KBM-7 (cell line): ENCODE measurements around the gene MYH14.
"Not testable (repeated sequence)": the region's sequence is repeated elsewhere in the genome, so short reads cannot be mapped to it uniquely, and the experiment has no call there.

ENCODE experiments used
- DNase-seq: peaks from one replicate; pipeline ENCODE4 v3.0.0-alpha.2; 2015
- in situ Hi-C: fragments of 300-500 bp; cut with MboI; formaldehyde crosslinking; loops from 2 replicates; pipeline ENCODE4 v1.14.3; 2020; ENCODE audit warnings: low sequenced_read_pairs, low pct_unique_long_range_greater_than_20kb, mixed read lengths

The MYH14 gene

GRCh38 chr19:50341091-50341564 lies 137.7 kb downstream of the MYH14 start:
- peak; percentile 38 for DNase-seq
- in situ Hi-C loops, result no loop called here

GRCh38 chr19:50344661-50345318 lies 141.4 kb downstream of the MYH14 start:
- in situ Hi-C loops, result no loop called here
- DNase-seq, result peak; percentile 26

GRCh38 chr19:50347089-50347581 lies 143.7 kb downstream of the MYH14 start:
- DNase-seq, in situ Hi-C loops: not testable (repeated sequence)

GRCh38 chr19:50349277-50350057 lies 146.0 kb downstream of the MYH14 start:
- no peak for DNase-seq
- in situ Hi-C loops, result loop anchor here (25.0 kb wide), 1 partner anchor 438 kb away; the partner anchor contains the start of gene ACP4

- DNase-seq, result no peak
- in situ Hi-C loops, result loop anchor here (25.0 kb wide), 1 partner anchor 435 kb away; the partner anchor contains the start of gene ACP4
Measured at GRCh38 chr19:50352242-50352641, 148.8 kb downstream of the MYH14 start.

GRCh38 chr19:50353487-50353880 lies 150.1 kb downstream of the MYH14 start:
- in situ Hi-C loops, result loop anchor here (25.0 kb wide), 1 partner anchor 434 kb away; the partner anchor contains the start of gene ACP4
- DNase-seq, result not testable (repeated sequence)

- in situ Hi-C loops, result loop anchor here (25.0 kb wide), 1 partner anchor 431 kb away; the partner anchor contains the start of gene ACP4
Measured at GRCh38 chr19:50356691-50357177, 153.3 kb downstream of the MYH14 start.

GRCh38 chr19:50357178-50358100 lies 154.0 kb downstream of the MYH14 start:
- in situ Hi-C loops, result loop anchor here (25.0 kb wide), 1 partner anchor 430 kb away; the partner anchor contains the start of gene ACP4

More at GRCh38 chr19:50356691-50357177, 153.3 kb downstream of the MYH14 start:
- no peak for DNase-seq

GRCh38 chr19:50358483-50359327 lies 155.3 kb downstream of the MYH14 start:
- in situ Hi-C loops, result loop anchor here (25.0 kb wide), 1 partner anchor 429 kb away; the partner anchor contains the start of gene ACP4
- DNase-seq, result no peak

More at GRCh38 chr19:50357178-50358100, 154.0 kb downstream of the MYH14 start:
- peak; percentile 76 for DNase-seq

- in situ Hi-C loops, result loop anchor here (25.0 kb wide), 1 partner anchor 428 kb away; the partner anchor contains the start of gene ACP4
Measured at GRCh38 chr19:50359328-50359818, 156.0 kb downstream of the MYH14 start.

More at GRCh38 chr19:50359328-50359818, 156.0 kb downstream of the MYH14 start:
- no peak for DNase-seq
